ELF-1 (cell line): ENCODE results near the gene FGF14.

Experiments used
- DNase-seq: peaks from one replicate; pipeline ENCODE4 v3.0.0-alpha.2; 2016; ENCODE audit warnings: low read depth, low spot score

FGF14 gene

DNA sequence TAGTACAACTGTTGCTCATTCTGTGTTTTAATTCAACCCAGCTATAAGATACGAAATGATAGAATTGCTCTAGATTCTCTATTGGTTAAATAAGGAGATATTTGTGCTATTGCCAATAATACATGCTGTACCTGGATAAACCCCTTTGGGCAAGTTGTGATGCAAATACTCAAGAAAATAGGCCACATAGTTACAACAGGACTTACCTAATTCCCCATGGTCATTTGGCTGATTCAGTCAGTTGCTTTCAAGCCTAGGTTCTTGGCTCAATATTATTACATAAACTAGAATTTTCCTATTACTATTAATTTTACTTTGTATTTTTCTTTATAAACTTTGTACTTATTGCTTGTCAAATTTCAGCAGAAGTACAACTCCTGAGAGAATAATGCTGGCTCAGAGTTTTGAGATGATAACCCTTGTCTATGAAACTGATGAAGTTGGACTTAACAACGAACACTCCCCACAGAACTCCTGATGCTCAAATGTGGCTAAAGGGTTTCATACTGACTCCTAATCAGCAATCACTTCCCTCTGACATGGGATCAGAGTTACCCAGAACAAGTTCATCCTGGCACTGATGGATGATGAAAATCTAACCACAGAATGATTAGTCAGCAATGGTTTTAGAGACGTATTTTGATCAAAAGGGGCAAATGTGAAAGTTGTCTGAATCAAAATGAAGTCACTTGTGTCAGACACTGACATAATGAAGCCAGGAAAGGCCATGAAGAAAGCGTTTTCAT, 728.3 kb downstream of the FGF14 start:
- DNase-seq: no peak

DNA sequence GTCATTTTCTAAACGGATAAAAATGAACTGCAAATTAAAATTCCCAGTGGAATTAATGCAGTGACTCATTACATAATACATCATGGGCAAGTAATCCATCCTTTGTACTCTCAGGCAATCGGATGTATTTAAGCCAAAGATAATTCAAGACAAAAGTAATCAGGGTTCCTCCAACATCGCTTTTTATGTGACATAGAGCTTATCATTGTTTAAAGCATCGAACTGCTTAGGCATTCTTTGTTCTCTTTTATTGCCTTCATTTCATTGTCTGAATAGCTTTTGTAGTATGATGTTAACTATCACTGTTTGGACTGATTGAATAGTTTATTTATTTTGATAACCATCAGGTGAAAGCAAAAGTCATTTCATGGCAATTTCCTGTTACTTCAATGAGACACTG, 740.0 kb downstream of the FGF14 start:
- no peak for DNase-seq
